Activated CD4-positive, alpha-beta T cell treated with anti-CD3 and anti-CD28 coated beads for 1 hour (primary cell): ENCODE measurements around the gene MGAT4B.
"Not testable (repeated sequence)": the region's sequence is repeated elsewhere in the genome, so short reads cannot be mapped to it uniquely, and the experiment has no call there.

ENCODE experiments used
- DNase-seq: peaks from one replicate; pipeline ENCODE4 v3.0.0-alpha.2; 2020

MGAT4B gene

GRCh38 chr5:179806250-179807048, at the start of gene MGAT4B:
MGAT4B (minus strand) TSS chr5:179806866; CDS start chr5:179806583, 283 bp downstream.
- peak; percentile 40 for DNase-seq

- no peak for DNase-seq
Measured at GRCh38 chr5:179854356-179854755, 47.7 kb upstream of the MGAT4B start.

GRCh38 chr5:179852993-179853547, 46.4 kb upstream of the MGAT4B start:
- no peak for DNase-seq

GRCh38 chr5:179841621-179842020, 35.0 kb upstream of the MGAT4B start:
- DNase-seq: no peak

- DNase-seq: no peak
Measured at GRCh38 chr5:179840766-179841165, 34.1 kb upstream of the MGAT4B start.

GRCh38 chr5:179840321-179840720, 33.7 kb upstream of the MGAT4B start:
- no peak for DNase-seq

- no peak for DNase-seq
Measured at GRCh38 chr5:179839328-179840256, 32.9 kb upstream of the MGAT4B start.

- DNase-seq: no peak
Measured at GRCh38 chr5:179837076-179838011, 30.7 kb upstream of the MGAT4B start.

GRCh38 chr5:179836225-179837019, 29.8 kb upstream of the MGAT4B start:
- DNase-seq: peak; percentile 45

GRCh38 chr5:179834871-179835270, 28.2 kb upstream of the MGAT4B start:
- not testable (repeated sequence) for DNase-seq

- DNase-seq: no peak
Measured at GRCh38 chr5:179834120-179834519, 27.5 kb upstream of the MGAT4B start.

GRCh38 chr5:179833709-179834070, 27.0 kb upstream of the MGAT4B start:
- DNase-seq: no peak

GRCh38 chr5:179833056-179833708, 26.5 kb upstream of the MGAT4B start:
- no peak for DNase-seq

- DNase-seq: no peak
Measured at GRCh38 chr5:179832039-179832745, 25.5 kb upstream of the MGAT4B start.

GRCh38 chr5:179830818-179831468, 24.3 kb upstream of the MGAT4B start:
- no peak for DNase-seq

GRCh38 chr5:179829732-179830435, 23.2 kb upstream of the MGAT4B start:
- no peak for DNase-seq

GRCh38 chr5:179828756-179829421, 22.2 kb upstream of the MGAT4B start:
- DNase-seq: no peak

- no peak for DNase-seq
Measured at GRCh38 chr5:179827680-179828079, 21.0 kb upstream of the MGAT4B start.
